HepG2 (cell line): ENCODE results near the gene RNPS1. TPM values are rescaled to one million over a fixed set of nuclear protein-coding genes. Genes with fewer than 3 reads are reported as not detected.

ENCODE experiments used
- MAX ChIP-seq: IDR thresholded peaks from 2 replicates; pipeline ENCODE4 v1.6.1; 2012; ENCODE audit warnings: inconsistent platforms
- NBN ChIP-seq: fragments of 450-650 bp; conservative IDR thresholded peaks from 2 replicates; pipeline ENCODE4 v1.6.1; 2017
- NONO ChIP-seq, 2 experiments: fragments of 450-650 bp in 1 of 2; sonication (generic) in 1 of 2; formaldehyde crosslinking in 1 of 2; IDR thresholded peaks in 1 of 2; conservative IDR thresholded peaks in 1 of 2; 2 replicates each; pipeline versions ENCODE4 v1.6.1 to v1.8.0; 2017 to 2022; ENCODE audit warnings: mild to moderate bottlenecking in 1 of 2, missing genetic modification reagents in 1 of 2, moderate library complexity in 1 of 2
- PAWR ChIP-seq: sonication (generic); formaldehyde crosslinking; IDR thresholded peaks from 2 replicates; pipeline ENCODE4 v1.4.0; 2020; ENCODE audit warnings: missing genetic modification reagents, mild to moderate bottlenecking, borderline replicate concordance
- POLR2AphosphoS2 ChIP-seq: IDR thresholded peaks from 2 replicates; pipeline ENCODE4 v1.6.1; 2011; ENCODE audit warnings: low read depth, low read length, improper control_type of control experiment
- RBFOX2 ChIP-seq: fragments of 200-400 bp; formaldehyde crosslinking; IDR thresholded peaks from 2 replicates; pipeline ENCODE4 v1.6.1; 2017; ENCODE audit warnings: low read depth, mild to moderate bottlenecking, low read length
- ZBTB46 ChIP-seq: sonication (generic); formaldehyde crosslinking; IDR thresholded peaks from 2 replicates; pipeline ENCODE4 v1.4.0; 2020; ENCODE audit warnings: mild to moderate bottlenecking, missing genetic modification reagents, borderline replicate concordance
- ZFP36L1 ChIP-seq: sonication (generic); formaldehyde crosslinking; IDR thresholded peaks from 2 replicates; pipeline ENCODE4 v1.8.0; 2022; ENCODE audit warnings: mild to moderate bottlenecking, missing genetic modification reagents, moderate library complexity
- ZNF143 ChIP-seq: sonication (generic); formaldehyde crosslinking; IDR thresholded peaks from 2 replicates; pipeline ENCODE4 v1.4.0; 2020; ENCODE audit warnings: missing genetic modification reagents
- ZNF24 ChIP-seq: fragments of 450-650 bp; IDR thresholded peaks from 2 replicates; pipeline ENCODE4 v1.6.1; 2017; ENCODE audit warnings: antibody characterized with exemption, mild to moderate bottlenecking
- ZNF547 ChIP-seq: sonication (generic); formaldehyde crosslinking; IDR thresholded peaks from 2 replicates; pipeline ENCODE4 v1.5.1; 2020; ENCODE audit warnings: mild to moderate bottlenecking, missing genetic modification reagents
- ZNF558 ChIP-seq: sonication (generic); formaldehyde crosslinking; IDR thresholded peaks from 2 replicates; pipeline ENCODE4 v1.9.0; 2022; ENCODE audit warnings: mild to moderate bottlenecking, missing genetic modification reagents, borderline replicate concordance
- ZNF703 ChIP-seq: sonication (generic); formaldehyde crosslinking; IDR thresholded peaks from 2 replicates; pipeline ENCODE4 v1.5.1; 2020; ENCODE audit warnings: missing genetic modification reagents, mild to moderate bottlenecking, moderate library complexity, borderline replicate concordance
- polyA plus RNA-seq, 8 experiments: library from polyadenylated mRNA; depleted of rRNA in 3 of 8; stranded (reverse) in 7 of 8; unstranded in 1 of 8; fragments of >200 nt; fragmentation: Illumina TruSeq in 4 of 8; extraction: Trizol in 4 of 8; gene quantifications; 2 replicates each; pipeline versions ENCODE4 v1.2.1 to v1.2.3, GENCODE V29; 2011 to 2016; ENCODE audit warnings: low read depth in 4 of 8, missing spikeins in 1 of 8, mixed read lengths in 1 of 8; ENCODE audit not compliant: insufficient read depth in 1 of 8
- total RNA-seq, 5 experiments: library from RNA; depleted of rRNA; stranded (reverse); fragments of >200 nt; fragmentation: Illumina TruSeq; extraction: Trizol; gene quantifications; 2 replicates each; pipeline ENCODE4 v1.2.3, GENCODE V29; 2016; ENCODE audit warnings: low read depth in 1 of 5
- TF ChIP-seq, protein P1 (sequence below): sonication (generic); formaldehyde crosslinking; IDR thresholded peaks from one replicate; pipeline ENCODE4 v1.5.1; 2020; ENCODE audit warnings: mild to moderate bottlenecking, missing genetic modification reagents; ENCODE audit errors: not compliant biosample characterization

Gene RNPS1
- total and polyA plus RNA-seq, 2 of the 13 experiments (the other 11 are each of a cell fraction or from before 2014, with no cell fraction given) = 126 to 133 TPM

- no peak for TF ChIP-seq POLR2AphosphoS2
- TF ChIP-seq ZFP36L1 (CRISPR knock-in tag) = no peak
- TF ChIP-seq RBFOX2 = peak; percentile 37; the same call in 1 of the 2 replicates
- no peak for TF ChIP-seq NONO (IDR thresholded peaks at IDR 0.05)
- TF ChIP-seq NONO (CRISPR knock-in tag; conservative IDR thresholded peaks at IDR 0.05) = no peak
- no peak for TF ChIP-seq ZNF24
- TF ChIP-seq ZNF143 (CRISPR knock-in tag) = no peak
- TF ChIP-seq ZNF547 (CRISPR knock-in tag) = no peak
- TF ChIP-seq ZBTB46 (CRISPR knock-in tag) = no peak
- TF ChIP-seq, protein P1, sequence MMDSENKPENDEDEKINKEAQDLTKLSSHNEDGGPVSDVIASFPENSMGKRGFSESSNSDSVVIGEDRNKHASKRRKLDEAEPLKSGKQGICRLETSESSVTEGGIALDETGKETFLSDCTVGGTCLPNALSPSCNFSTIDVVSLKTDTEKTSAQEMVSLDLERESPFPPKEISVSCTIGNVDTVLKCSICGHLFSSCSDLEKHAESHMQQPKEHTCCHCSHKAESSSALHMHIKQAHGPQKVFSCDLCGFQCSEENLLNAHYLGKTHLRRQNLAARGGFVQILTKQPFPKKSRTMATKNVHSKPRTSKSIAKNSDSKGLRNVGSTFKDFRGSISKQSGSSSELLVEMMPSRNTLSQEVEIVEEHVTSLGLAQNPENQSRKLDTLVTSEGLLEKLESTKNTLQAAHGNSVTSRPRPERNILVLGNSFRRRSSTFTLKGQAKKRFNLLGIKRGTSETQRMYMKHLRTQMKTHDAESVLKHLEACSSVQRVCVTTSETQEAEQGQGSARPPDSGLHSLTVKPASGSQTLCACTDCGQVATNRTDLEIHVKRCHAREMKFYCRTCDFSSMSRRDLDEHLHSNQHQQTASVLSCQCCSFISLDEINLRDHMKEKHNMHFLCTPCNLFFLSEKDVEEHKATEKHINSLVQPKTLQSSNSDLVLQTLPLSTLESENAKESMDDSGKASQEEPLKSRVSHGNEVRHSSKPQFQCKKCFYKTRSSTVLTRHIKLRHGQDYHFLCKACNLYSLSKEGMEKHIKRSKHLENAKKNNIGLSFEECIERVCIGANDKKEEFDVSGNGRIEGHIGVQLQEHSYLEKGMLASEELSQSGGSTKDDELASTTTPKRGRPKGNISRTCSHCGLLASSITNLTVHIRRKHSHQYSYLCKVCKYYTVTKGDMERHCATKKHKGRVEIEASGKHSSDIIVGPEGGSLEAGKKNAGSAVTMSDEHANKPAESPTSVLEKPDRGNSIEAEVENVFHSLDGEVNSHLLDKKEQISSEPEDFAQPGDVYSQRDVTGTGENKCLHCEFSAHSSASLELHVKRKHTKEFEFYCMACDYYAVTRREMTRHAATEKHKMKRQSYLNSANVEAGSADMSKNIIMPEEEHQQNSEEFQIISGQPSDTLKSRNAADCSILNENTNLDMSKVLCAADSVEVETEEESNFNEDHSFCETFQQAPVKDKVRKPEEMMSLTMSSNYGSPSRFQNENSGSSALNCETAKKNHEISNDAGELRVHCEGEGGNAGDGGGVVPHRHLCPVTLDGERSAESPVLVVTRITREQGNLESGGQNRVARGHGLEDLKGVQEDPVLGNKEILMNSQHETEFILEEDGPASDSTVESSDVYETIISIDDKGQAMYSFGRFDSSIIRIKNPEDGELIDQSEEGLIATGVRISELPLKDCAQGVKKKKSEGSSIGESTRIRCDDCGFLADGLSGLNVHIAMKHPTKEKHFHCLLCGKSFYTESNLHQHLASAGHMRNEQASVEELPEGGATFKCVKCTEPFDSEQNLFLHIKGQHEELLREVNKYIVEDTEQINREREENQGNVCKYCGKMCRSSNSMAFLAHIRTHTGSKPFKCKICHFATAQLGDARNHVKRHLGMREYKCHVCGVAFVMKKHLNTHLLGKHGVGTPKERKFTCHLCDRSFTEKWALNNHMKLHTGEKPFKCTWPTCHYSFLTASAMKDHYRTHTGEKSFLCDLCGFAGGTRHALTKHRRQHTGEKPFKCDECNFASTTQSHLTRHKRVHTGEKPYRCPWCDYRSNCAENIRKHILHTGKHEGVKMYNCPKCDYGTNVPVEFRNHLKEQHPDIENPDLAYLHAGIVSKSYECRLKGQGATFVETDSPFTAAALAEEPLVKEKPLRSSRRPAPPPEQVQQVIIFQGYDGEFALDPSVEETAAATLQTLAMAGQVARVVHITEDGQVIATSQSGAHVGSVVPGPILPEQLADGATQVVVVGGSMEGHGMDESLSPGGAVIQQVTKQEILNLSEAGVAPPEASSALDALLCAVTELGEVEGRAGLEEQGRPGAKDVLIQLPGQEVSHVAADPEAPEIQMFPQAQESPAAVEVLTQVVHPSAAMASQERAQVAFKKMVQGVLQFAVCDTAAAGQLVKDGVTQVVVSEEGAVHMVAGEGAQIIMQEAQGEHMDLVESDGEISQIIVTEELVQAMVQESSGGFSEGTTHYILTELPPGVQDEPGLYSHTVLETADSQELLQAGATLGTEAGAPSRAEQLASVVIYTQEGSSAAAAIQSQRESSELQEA (CRISPR knock-in tag) = no peak
- TF ChIP-seq MAX = peak; percentile 13; the same call in 1 of the 2 replicates
- TF ChIP-seq ZNF703 = no peak
- TF ChIP-seq NBN = no peak
- TF ChIP-seq PAWR (CRISPR knock-in tag) = no peak
- TF ChIP-seq ZNF558 (CRISPR knock-in tag) = no peak; the same call in 1 of the 2 replicates
Measured at GRCh38 chr16:2213817-2214718, 53.9 kb downstream of the RNPS1 start (continued).
